Liver (tissue), 3 donors: Measurements from ENCODE around the gene ZNF398.

Source experiments
- CTCF ChIP-seq: fragments of 150-350 bp; IDR thresholded peaks from 2 replicates; pipeline ENCODE4 v1.5.1; 2017; ENCODE audit warnings: improper control_type of control experiment, low read depth, low read length; ENCODE audit not compliant: missing input control
- FOXA1 ChIP-seq: IDR thresholded peaks from 2 replicates; pipeline ENCODE4 v1.6.1; 2016; ENCODE audit warnings: antibody characterized with exemption
- GABPA ChIP-seq, 2 donors: IDR thresholded peaks in 1 of 2; conservative IDR thresholded peaks in 1 of 2; 2 replicates each; pipeline ENCODE4 v1.6.1; 2016; ENCODE audit warnings: antibody characterized with exemption in 2 of 2, mild to moderate bottlenecking in 1 of 2, moderate library complexity in 1 of 2
- HNF4G ChIP-seq: IDR thresholded peaks from 2 replicates; pipeline ENCODE4 v1.6.1; 2016; ENCODE audit warnings: antibody characterized with exemption
- MAX ChIP-seq: IDR thresholded peaks from 2 replicates; pipeline ENCODE4 v1.6.1; 2016; ENCODE audit warnings: antibody characterized with exemption
- RAD21 ChIP-seq, 2 donors: IDR thresholded peaks; 2 replicates each; pipeline ENCODE4 v1.6.1; 2016; ENCODE audit warnings: antibody characterized with exemption in 2 of 2, mild to moderate bottlenecking in 2 of 2
- YY1 ChIP-seq: IDR thresholded peaks from 2 replicates; pipeline ENCODE4 v1.6.1; 2016; ENCODE audit warnings: antibody characterized with exemption, mild to moderate bottlenecking
- TF ChIP-seq, protein P1 (sequence below): IDR thresholded peaks from 2 replicates; pipeline ENCODE4 v1.6.1; 2016; ENCODE audit warnings: antibody characterized with exemption
- TF ChIP-seq, protein P2 (sequence below): IDR thresholded peaks from 2 replicates; pipeline ENCODE4 v1.6.1; 2016; ENCODE audit warnings: antibody characterized with exemption
- donor health status: healthy.
- donor health status: healthy.

DNA sequence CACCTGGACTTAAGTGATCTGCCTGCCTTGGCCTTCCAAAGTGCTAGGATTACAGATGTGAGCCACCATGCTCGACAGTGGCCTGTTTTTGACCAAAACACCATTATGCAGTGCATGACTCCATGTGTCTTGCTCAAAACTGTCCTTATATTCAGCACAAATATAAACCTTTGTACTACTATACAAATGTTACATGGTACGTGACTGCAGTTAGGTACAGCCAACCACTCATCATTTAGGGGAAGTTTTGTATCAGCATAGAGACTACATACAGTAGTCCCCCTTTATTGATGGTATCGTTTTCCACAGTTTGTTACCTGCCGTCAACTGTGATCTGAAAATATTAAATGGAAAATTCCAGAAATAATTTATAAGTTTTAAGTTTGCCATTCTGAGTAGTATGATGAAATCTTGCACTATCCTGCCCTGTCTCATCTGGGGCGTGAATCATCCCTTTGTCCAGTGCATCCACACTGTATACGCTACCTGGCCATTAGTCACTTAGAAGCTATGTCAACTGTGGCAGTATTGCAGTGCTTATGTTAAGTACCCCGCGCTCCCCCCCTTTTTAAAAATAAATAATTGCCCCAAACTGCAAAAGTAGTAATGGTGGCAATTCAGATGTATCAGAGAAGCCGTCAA lies 24.8 kb downstream of the ZNF398 start:
- TF ChIP-seq CTCF (no peak), MAX (no peak), YY1 (no peak), RAD21 (IDR thresholded peaks at IDR 0.05) (no peak), HNF4G (no peak), GABPA (IDR thresholded peaks at IDR 0.05 in 1 of 2, conservative IDR thresholded peaks at IDR 0.05 in 1 of 2) (no peak), FOXA1 (no peak)
- TF ChIP-seq, protein P1, sequence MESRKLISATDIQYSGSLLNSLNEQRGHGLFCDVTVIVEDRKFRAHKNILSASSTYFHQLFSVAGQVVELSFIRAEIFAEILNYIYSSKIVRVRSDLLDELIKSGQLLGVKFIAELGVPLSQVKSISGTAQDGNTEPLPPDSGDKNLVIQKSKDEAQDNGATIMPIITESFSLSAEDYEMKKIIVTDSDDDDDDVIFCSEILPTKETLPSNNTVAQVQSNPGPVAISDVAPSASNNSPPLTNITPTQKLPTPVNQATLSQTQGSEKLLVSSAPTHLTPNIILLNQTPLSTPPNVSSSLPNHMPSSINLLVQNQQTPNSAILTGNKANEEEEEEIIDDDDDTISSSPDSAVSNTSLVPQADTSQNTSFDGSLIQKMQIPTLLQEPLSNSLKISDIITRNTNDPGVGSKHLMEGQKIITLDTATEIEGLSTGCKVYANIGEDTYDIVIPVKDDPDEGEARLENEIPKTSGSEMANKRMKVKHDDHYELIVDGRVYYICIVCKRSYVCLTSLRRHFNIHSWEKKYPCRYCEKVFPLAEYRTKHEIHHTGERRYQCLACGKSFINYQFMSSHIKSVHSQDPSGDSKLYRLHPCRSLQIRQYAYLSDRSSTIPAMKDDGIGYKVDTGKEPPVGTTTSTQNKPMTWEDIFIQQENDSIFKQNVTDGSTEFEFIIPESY = no peak
- TF ChIP-seq, protein P2, sequence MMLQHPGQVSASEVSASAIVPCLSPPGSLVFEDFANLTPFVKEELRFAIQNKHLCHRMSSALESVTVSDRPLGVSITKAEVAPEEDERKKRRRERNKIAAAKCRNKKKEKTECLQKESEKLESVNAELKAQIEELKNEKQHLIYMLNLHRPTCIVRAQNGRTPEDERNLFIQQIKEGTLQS = no peak
